Spleen (tissue), 7 donors: ENCODE data around the gene RAD51B.

ENCODE experiments used
- POLR2A ChIP-seq, 3 donors: fragments of 450-650 bp; IDR thresholded peaks; one replicate each; pipeline ENCODE4 v1.5.1; 2017; ENCODE audit warnings: antibody characterized with exemption in 3 of 3, mild to moderate bottlenecking in 1 of 3
- POLR2AphosphoS5 ChIP-seq, 3 donors: sonication (generic); formaldehyde crosslinking; IDR thresholded peaks; one replicate each; pipeline ENCODE4 v1.5.1; 2017; ENCODE audit warnings: antibody characterized with exemption in 3 of 3
- TF ChIP-seq, protein P1 (sequence below), 11 experiments: fragments of 200-600 bp in 7 of 11; fragments of 450-650 bp in 4 of 11; sonication (generic) in 4 of 11; IDR thresholded peaks in 8 of 11; conservative IDR thresholded peaks in 3 of 11; 1 replicate in 7 of 11; 2 replicates in 4 of 11; pipeline versions ENCODE4 v1.4.0 to v1.8.0; 2016 to 2021; ENCODE audit warnings: antibody characterized with exemption in 11 of 11, inconsistent platforms in 4 of 11, mild to moderate bottlenecking in 1 of 11
- donor health status: DM: no; HTN: no; CAD: no; lungs with moderate emphysema.
- donor health status: DM: no; HTN: no; CAD: no.
- donor health status: DM: no; HTN: no; CAD: no.

DNA sequence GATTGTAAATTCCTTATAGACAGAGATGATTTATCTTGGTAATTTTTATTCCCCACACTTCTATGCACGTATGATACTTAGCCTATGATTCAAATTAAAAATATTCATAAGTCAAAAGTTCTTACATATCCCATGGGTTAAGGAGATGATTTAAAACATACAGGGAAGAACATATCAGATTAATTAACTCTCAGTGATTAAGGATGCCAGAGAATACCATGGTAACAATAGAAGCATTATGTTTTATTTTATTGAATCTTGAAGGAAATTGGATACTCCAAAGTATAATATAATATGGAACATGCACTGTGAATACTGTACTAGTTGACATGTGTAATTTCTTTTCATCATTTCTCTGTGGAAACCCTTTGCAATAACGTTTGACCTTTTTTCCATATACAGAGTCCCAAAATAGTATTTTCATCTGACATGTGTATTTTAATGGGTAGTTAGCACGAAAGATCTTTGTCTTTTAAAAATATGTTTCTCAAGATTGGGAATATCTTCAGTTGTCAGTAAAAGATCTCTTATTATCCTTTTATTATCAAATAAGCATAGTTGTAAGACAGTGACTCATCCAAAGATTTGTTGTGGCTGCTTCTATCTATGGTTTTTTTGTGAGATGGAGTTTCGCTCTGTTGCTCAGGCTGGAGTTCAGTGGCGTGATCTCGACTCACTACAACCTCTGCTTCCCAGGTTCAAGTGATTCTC is 166.7 kb downstream of the RAD51B start:
- TF ChIP-seq POLR2A (IDR thresholded peaks at IDR 0.05) (no peak), POLR2AphosphoS5 (IDR thresholded peaks at IDR 0.05) (no peak)
- TF ChIP-seq, protein P1, sequence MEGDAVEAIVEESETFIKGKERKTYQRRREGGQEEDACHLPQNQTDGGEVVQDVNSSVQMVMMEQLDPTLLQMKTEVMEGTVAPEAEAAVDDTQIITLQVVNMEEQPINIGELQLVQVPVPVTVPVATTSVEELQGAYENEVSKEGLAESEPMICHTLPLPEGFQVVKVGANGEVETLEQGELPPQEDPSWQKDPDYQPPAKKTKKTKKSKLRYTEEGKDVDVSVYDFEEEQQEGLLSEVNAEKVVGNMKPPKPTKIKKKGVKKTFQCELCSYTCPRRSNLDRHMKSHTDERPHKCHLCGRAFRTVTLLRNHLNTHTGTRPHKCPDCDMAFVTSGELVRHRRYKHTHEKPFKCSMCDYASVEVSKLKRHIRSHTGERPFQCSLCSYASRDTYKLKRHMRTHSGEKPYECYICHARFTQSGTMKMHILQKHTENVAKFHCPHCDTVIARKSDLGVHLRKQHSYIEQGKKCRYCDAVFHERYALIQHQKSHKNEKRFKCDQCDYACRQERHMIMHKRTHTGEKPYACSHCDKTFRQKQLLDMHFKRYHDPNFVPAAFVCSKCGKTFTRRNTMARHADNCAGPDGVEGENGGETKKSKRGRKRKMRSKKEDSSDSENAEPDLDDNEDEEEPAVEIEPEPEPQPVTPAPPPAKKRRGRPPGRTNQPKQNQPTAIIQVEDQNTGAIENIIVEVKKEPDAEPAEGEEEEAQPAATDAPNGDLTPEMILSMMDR (IDR thresholded peaks at IDR 0.05 in 8 of 11, conservative IDR thresholded peaks at IDR 0.05 in 3 of 11): no peak
